Small intestine (tissue), 7 donors: ENCODE results near the gene NHLRC4. TPM values are rescaled to one million over a fixed set of nuclear protein-coding genes. Genes with fewer than 3 reads are reported as not detected.

Experiments
- DNase-seq, 2 donors: peaks; one replicate each; pipeline versions ENCODE4 v3.0.0 to v3.0.0-alpha.2; 2013
- FAIRE-seq: peaks from 2 replicates; lab custom pipeline; 2012; peaks lifted over from hg19 to GRCh38; lab: Jason Lieb, UNC
- H3K27ac ChIP-seq, 3 donors: one replicate each; pipeline ENCODE4 v1.5.1; 2013; ENCODE audit warnings: low read length in 2 of 3, mild to moderate bottlenecking in 2 of 3, control low read depth in 1 of 3, inconsistent platforms in 1 of 3, low read depth in 1 of 3, moderate library complexity in 1 of 3
- H3K27me3 ChIP-seq, 3 donors: one replicate each; pipeline ENCODE4 v1.6.1; 2013; ENCODE audit warnings: low read length in 3 of 3, inconsistent platforms in 1 of 3; ENCODE audit not compliant: control insufficient read depth in 3 of 3, insufficient read depth in 3 of 3
- H3K36me3 ChIP-seq, 3 donors: one replicate each; pipeline ENCODE4 v1.6.1; 2013; ENCODE audit warnings: low read length in 3 of 3, inconsistent platforms in 1 of 3, low read depth in 1 of 3, mild to moderate bottlenecking in 1 of 3, moderate library complexity in 1 of 3; ENCODE audit not compliant: control insufficient read depth in 3 of 3, insufficient read depth in 2 of 3
- H3K4me1 ChIP-seq, 3 donors: one replicate each; pipeline ENCODE4 v1.6.1; 2013; ENCODE audit warnings: low read length in 2 of 3, inconsistent platforms in 1 of 3, low read depth in 1 of 3, mild to moderate bottlenecking in 1 of 3, moderate library complexity in 1 of 3; ENCODE audit not compliant: control insufficient read depth in 3 of 3, insufficient read depth in 2 of 3
- H3K4me3 ChIP-seq, 3 donors: one replicate each; pipeline ENCODE4 v1.5.1; 2013; ENCODE audit warnings: low read length in 3 of 3, control low read depth in 1 of 3, inconsistent platforms in 1 of 3, low read depth in 1 of 3, mild to moderate bottlenecking in 1 of 3, moderate library complexity in 1 of 3
- H3K9me3 ChIP-seq, 2 donors: one replicate each; pipeline ENCODE4 v1.6.1; 2013; ENCODE audit warnings: low read depth in 1 of 2, low read length in 1 of 2; ENCODE audit not compliant: control insufficient read depth in 2 of 2, insufficient read depth in 1 of 2
- WGBS, 3 donors: extraction: QIAGEN DNeasy Blood & Tissue Kit; methylation state at CpG; one replicate each; pipeline ENCODE4 v1.1.7; 2013; 5-methylcytosine and 5-hydroxymethylcytosine counted together
- polyA plus RNA-seq, 4 donors: library from polyadenylated mRNA; stranded (reverse) in 3 of 4; unstranded in 1 of 4; fragments of 200-250 nt in 3 of 4; fragments of 120-200 nt in 1 of 4; gene quantifications; one replicate each; pipeline versions ENCODE4 v1.2.1 to v1.2.3, GENCODE V29; 2013
- donor health status: healthy with polysubstance abuse.
- donor health status: control.
- donor health status: control.
- donor health status: Bipolar disorder and iron deficiency.
- donor health status: healthy.

NHLRC4 gene
- polyA plus RNA-seq, 4 donors, result 0.45 to 2.2 (median 0.79) TPM; not detected in 1

- Histone ChIP-seq H3K36me3 (peaks cover 0 to 72% (median 0%) of the 10 kb centered on the region in 3 donors), H3K4me1 (peaks cover 0 to 9% (median 3%) of the 10 kb centered on the region in 3 donors), H3K27ac (peak overlapping the region in 1 of 3 donors; percentile 8), H3K27me3 (no peaks in the 10 kb centered on the region), H3K4me3 (no peak overlapping the region), H3K9me3 (no peaks in the 10 kb centered on the region)
- FAIRE-seq (no peak), DNase-seq (peak in 1 of 2 donors; percentile 61)
- WGBS, 3 donors, result 89 to 96% (median 89%) methylated on average over 40 to 43 of the region's 43 CpGs
Measured at GRCh38 chr16:598823-599739, 32.3 kb downstream of the NHLRC4 start.

- Histone ChIP-seq H3K36me3 (peaks cover 0 to 72% (median 0%) of the 10 kb centered on the region in 3 donors), H3K4me1 (no peaks in the 10 kb centered on the region), H3K27me3 (no peaks in the 10 kb centered on the region), H3K9me3 (peaks cover 0 to 13% of the 10 kb centered on the region in 2 donors), H3K4me3 (no peak overlapping the region), H3K27ac (no peak overlapping the region)
- FAIRE-seq, result no peak
- DNase-seq, result peak; percentile 28 to 29
- 46 to 55% (median 50%) methylated on average over 7 of the region's 7 CpGs for WGBS, 3 donors
Measured at GRCh38 chr16:600781-601180, 34.0 kb downstream of the NHLRC4 start.

- no peaks in the 10 kb centered on the region for H3K4me1 ChIP-seq
- 75 to 91% (median 83%) methylated on average over 5 of the region's 5 CpGs for WGBS, 3 donors
- no peak overlapping the region for H3K27ac ChIP-seq
- H3K27me3 ChIP-seq, result no peaks in the 10 kb centered on the region
- FAIRE-seq (no peak), DNase-seq (no peak)
- H3K4me3 ChIP-seq, result no peak overlapping the region
- H3K36me3 ChIP-seq, result peaks cover 0 to 57% (median 0%) of the 10 kb centered on the region in 3 donors
- peaks cover 0 to 13% of the 10 kb centered on the region in 2 donors for H3K9me3 ChIP-seq
Measured at GRCh38 chr16:603933-604332, 37.1 kb downstream of the NHLRC4 start.

GRCh38 chr16:606656-607307 lies 40.0 kb downstream of the NHLRC4 start:
- 84 to 93% (median 92%) methylated on average over 22 of the region's 22 CpGs for WGBS, 3 donors
- no peak for DNase-seq
- no peak overlapping the region for H3K4me3 ChIP-seq
- H3K9me3 ChIP-seq, result peaks cover 0 to 19% of the 10 kb centered on the region in 2 donors
- FAIRE-seq, result no peak
- H3K27ac ChIP-seq, result no peak overlapping the region
- no peaks in the 10 kb centered on the region for H3K27me3 ChIP-seq
- H3K4me1 ChIP-seq, result no peaks in the 10 kb centered on the region
- H3K36me3 ChIP-seq, result peaks cover 0 to 40% (median 0%) of the 10 kb centered on the region in 3 donors

- Histone ChIP-seq H3K27ac (no peak overlapping the region), H3K36me3 (peaks cover 0 to 32% (median 0%) of the 10 kb centered on the region in 3 donors), H3K27me3 (no peaks in the 10 kb centered on the region), H3K4me1 (no peaks in the 10 kb centered on the region), H3K4me3 (no peak overlapping the region), H3K9me3 (peaks cover 0 to 19% of the 10 kb centered on the region in 2 donors)
- 65 to 70% (median 66%) methylated on average over 10 of the region's 10 CpGs for WGBS, 3 donors
- DNase-seq, result no peak
- FAIRE-seq, result no peak
Measured at GRCh38 chr16:608019-608418, 41.2 kb downstream of the NHLRC4 start.

GRCh38 chr16:609316-609715 lies 42.5 kb downstream of the NHLRC4 start:
- 87 to 89% (median 88%) methylated on average over 13 of the region's 13 CpGs for WGBS, 3 donors
- FAIRE-seq (no peak), DNase-seq (no peak)
- Histone ChIP-seq H3K27ac (no peak overlapping the region), H3K9me3 (peaks cover 0 to 28% of the 10 kb centered on the region in 2 donors), H3K36me3 (peaks cover 0 to 34% (median 0%) of the 10 kb centered on the region in 3 donors), H3K27me3 (no peaks in the 10 kb centered on the region), H3K4me3 (no peak overlapping the region), H3K4me1 (no peaks in the 10 kb centered on the region)

GRCh38 chr16:609984-610383 lies 43.2 kb downstream of the NHLRC4 start:
- Histone ChIP-seq H3K9me3 (peaks cover 0 to 23% of the 10 kb centered on the region in 2 donors), H3K36me3 (peaks cover 0 to 35% (median 0%) of the 10 kb centered on the region in 3 donors), H3K27ac (no peak overlapping the region), H3K4me3 (no peak overlapping the region), H3K27me3 (no peaks in the 10 kb centered on the region), H3K4me1 (no peaks in the 10 kb centered on the region)
- DNase-seq, result no peak
- FAIRE-seq, result no peak
- 74 to 86% (median 83%) methylated on average over 14 of the region's 14 CpGs for WGBS, 3 donors
